GM21576 (cell line): Measurements from ENCODE around the gene TLE3.

Experiments used
- ATAC-seq: cut with Tn5 transposase; IDR thresholded peaks from one replicate; pipeline ENCODE4 v1.9.1; 2021; ENCODE audit warnings: mild to moderate bottlenecking, moderate library complexity; ENCODE audit not compliant: unreplicated experiment

The TLE3 gene

DNA sequence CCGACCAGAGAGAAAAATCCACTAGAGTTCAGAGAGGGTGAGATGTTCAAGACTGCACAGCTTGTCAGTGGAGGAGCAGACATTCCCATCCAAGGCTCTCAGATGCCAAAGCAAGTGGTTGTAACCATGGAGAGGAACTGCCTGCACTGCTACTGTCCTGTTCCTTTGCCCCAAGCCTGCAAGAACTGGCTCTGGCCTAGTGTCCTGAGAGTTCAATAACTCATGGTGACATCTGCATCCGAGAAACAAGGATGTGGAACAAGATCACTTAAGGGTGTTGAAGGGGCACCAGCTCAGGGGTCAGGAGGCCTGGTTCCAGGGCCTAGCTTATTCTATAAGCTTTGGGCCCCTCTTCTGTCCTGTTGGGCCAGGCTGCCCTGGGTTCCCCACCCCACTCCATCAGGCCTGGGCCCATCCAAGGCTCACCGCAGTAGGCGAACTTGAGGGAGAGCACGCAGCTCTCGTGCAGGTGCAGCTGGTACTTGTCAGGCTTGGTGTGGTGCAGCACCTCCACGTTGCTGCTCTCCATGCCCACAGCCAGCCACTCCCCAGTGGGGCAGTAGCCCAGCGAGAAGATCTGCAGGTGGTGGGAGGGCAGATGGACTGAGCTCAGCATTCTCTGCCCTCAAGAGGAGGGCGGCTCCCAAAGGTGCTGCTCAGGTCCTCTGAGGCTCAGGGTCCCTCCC lies 45.6 kb downstream of the TLE3 start:
- ATAC-seq = no peak

DNA sequence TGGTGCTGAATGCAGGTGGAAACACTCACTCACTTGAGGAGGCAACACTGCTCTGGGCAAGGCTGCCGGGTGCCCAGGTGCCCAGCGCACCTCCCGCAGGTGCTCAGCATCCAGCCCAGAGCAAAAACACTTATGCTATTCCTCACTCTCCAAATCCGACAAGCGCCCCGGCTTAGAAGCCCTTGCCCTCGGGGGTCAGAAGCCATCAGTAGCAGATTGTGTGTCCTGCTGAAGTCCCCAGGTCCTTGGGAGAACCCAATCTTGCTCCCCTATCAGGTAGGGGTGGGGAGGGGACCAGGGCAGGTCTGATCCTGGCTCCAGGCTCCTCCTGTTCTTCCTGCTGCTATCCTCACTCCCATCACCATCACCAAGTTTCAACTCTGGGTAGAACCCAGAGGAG lies 46.7 kb downstream of the TLE3 start:
- ATAC-seq = no peak

DNA sequence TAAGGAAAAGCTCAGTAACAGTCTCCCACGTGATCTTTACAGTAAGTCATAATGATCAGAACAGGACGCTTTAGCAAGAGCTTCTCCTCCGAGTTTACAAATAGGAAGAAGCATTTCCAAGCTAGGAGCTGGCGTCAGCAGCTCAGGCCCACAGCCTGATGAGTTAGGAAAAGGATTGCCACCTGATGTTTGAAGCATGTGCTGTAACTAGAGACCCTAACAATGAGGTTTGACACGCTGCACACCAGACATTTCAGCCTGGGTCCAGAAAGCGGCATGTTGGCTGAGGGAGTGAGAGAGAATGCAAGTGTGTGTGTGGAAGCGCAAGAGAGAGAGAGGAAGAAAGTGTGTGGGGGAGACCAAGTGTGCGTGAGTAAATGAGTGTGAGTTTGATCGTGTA lies 47.3 kb downstream of the TLE3 start:
- ATAC-seq = no peak

DNA sequence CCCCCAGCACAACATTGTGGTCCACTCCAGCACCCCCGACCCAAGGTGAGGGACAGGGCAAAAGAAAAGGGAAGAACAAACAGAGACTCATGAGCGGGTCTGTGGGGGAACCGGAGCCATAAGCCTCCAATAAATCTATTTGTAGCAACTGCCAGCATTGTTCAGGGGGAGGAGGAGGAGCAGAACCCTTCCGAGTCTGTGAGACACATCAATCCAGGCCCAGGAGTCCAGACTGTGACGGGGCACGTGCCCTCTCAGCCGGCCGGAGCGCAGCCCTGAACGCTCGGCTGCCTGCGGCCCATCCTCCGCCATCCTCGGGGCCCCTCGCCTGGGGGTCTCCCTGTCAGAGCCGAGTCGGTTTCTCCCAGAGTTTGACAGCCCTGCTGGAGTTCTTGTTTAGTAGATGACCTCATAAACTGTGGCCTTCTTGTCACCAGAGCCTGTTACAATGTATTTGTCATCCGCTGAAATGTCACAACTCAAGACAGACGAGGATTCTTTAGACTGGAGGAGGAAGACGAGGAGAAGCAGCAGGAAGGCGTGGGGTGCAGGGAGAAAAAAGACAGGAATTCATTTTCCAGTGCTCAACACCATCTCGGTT lies 47.9 kb downstream of the TLE3 start:
- ATAC-seq = no peak

DNA sequence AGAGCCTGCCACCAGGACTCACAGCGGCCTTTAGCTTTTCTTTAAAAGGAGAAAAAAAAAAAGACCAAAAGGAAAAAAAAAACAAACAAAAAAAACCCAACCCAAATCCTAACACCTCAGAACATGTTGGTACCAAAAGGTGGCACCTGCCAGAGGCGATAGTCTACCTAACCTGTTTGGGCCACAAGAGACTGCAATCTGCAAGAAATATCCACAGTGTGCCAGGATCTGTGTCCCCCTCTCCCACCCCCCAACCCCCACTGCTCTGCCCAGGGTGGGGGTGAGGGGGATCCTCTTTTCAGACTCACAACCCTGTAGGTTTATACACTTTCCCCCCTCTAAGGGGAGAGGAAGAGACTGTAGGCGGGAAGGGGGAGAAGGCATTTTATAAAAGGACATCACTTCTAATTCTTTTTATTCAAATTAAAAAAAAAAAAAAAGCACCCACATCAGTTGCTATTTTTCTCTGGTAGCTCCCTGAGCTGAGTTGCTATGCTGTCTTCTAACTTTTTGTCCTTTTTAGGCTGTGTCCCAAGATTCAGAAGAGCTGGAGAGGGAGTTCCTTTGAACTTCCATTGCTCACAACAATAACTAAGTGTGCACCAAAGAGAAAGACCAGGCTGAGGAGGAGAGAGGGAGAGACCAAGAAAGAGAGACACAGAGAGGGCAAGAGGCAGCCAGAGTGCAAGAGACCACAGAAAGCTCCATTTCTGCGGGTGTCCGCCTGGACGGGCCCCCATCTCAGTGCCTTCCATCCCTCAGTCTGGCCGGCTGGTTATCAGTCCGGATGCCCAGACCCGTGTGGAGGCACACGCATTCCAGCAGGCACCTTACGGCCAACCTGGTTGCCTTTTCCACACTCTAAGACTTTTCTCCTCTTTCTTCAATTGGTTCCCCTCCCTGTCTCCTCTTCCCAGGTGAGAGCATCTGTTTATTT lies 48.9 kb downstream of the TLE3 start:
- no peak for ATAC-seq

DNA sequence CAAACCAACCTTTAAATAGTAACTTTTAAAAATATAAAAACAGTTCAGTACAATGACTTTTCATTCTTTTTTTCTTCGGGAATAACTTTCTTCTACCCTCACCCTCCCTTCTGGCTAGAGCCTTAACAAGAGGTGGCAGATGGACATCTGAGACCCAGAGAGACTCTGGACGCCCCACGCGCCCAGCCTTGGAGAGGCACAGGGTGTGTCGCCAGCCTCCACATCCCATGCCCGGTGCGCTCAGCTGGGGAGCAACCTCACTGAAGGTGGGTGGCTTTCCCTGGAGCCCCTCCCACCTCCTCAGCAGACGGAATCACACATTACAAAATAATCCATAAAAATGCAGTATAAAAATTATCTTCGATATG lies 49.5 kb downstream of the TLE3 start:
- ATAC-seq = no peak

DNA sequence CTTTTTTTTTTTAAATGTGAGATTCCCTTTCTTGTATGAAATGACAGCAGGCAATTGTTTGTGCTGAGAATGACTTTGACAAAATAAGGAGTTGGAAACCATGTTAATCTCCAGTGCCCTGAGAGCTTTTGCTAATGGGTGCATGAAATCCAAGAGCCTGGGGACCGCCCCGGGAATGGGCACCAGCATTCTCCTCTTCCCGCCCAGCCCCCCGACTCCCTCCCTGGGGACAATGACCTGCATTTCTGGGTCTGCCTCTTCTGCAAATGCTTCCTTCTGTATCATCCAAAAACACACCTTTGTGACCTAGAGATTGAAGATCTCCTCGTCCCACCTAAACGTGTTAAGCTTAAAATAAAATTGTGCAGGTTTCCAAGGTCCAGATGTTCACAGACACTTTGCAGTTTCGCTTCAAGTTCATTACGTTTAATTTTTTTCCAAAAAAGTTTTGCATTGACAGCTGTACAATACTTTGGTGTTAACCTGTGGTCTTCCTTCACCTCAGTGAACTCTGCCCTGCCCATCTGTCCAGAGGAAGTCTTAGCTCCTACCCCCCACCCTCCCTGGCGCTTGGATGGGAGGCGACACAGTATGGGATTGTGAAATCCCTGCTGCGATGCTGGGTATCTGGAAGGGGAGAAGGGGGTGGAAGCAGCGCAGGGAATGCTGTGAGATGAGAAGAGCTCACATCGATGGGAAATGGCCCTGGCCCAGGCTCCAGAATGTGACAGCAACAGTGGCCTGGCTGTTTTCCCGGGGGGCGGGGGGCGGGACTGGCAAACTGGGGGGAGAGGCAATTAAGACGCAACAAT lies 50.1 kb downstream of the TLE3 start:
- no peak for ATAC-seq

DNA sequence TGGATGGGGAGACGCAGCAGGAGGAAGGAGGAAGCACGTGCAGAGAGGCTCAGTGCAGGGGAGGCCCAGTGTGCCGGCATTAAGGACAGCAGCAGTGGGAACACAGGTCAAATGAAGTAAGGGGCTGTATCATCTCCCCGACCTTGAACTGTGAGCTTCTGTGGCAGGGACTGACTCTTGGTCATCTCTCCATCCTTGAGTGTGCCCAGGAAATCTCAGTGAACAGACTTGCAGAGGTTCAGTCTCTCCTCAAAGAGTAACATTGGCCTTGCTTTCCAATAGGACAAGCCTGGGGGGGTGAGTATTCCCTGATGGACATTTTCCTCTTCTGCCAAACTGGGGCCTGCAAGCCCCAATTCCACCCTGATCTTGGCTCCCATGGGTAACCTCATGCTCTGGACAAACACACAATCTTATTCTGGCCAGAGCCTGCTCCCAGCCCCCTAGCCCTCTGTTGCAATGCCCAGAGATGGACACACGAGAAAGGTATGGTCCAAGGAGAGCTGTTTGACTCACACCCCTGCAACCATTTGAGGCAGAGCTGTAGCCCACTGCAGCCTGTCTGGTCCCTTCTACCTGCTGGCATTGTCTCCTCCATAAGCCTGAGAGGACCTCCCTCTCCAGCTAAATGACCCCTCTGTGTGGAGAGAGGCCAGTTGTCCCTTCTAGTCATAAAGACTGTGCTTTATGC lies 50.9 kb downstream of the TLE3 start:
- ATAC-seq = no peak

DNA sequence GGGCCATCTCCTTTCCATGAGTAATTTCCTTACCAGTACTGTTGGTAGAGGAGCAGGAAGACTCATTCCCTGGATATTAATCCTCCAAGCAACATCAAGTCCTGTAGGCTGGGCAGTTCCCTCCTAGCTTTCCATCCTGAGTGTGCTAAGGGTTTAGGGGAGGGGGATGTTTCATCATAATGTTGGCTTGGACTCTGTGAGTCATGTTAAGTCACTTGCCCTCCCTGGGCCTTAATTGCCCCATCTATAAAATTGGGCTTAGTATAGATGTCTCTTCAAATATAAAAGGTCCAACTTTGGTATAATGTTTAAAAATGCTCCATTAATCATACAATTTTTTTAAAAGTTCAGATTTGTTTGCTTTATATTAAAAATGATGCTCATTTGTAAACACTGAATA lies 52.7 kb downstream of the TLE3 start:
- ATAC-seq = no peak

DNA sequence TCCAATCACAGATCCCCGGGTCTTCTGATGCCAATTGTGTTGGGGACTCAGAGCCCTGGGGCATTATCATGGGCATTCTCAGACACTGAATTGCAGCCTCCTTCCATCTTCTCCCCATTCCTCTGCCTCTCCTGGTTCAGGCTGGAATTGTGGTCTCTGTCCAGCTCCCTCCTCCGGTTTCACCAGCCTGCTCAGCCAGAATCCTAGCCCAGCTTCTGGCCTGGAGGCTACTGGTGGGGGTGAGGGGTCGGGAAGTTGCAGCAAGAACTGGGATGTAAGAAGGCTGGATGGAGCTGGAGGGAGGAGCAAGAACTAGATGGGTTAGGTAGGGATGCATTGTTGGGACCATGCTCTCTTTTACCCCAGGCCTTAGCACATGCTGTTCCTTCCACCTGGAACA lies 53.5 kb downstream of the TLE3 start:
- ATAC-seq = no peak

DNA sequence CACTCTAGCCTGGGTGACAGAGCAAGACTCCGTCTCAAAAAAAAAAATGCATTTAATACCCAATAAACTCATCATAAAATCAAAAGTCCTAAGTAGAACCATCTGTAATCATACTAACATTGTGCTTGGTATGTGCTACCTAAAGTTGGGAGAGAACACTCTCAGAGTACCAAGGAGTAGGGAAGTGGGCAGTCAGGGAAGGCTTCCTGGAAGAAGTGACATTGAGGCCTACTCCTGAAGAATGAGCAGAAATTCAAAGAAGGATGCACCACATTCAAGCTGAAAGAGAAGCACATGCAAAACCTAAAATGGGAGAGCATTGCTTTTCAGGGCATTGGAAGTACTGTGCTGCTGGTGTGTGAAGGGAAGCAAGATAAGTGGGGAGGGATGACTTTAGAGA lies 54.1 kb downstream of the TLE3 start:
- no peak for ATAC-seq

DNA sequence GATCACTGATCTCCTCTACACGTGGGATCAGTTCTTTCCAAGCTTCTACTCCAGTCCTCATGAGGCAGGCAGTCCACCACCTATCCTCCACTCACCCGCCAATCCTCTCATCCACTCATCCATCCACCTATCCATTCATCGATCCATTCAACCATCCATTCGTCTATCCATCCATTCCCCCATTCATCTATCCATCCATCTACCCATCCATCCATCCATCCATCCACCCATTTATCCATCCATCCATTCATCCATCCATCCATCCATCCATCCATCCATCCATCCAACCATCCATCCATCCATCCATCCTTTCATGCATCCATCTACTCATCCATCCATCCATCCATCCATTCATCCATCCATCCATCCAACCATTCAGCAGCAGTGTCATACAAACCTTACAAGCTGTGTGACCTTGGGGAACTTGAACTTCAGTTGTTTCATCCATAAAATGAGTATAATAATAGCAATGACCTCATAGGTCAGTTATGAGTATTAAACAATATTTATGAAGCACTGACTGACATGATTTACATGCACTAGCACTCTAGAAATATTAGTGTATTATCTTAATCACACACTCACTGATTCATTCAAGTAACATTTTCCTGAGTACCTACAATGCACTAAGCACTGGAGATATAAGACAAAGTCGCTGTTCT lies 55.0 kb downstream of the TLE3 start:
- no peak for ATAC-seq

DNA sequence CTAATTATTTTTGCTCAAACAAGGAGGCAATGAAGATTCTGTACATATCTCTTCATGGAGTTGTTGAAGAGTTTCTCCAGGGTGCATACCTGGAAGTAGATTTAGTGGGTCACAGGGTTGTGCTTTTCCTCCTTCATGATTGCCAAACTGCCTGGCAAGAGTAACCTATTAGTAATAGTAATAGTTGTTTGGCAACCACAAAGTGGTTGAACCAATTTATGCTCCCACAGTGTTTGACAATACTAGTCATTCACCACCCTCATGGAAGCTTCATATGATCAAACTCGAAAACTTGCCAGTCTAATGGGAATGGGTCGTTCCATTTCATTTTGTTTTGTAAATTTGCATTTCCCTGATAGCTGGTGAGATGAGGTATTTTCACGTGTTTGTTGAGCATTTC lies 57.8 kb downstream of the TLE3 start:
- no peak for ATAC-seq

DNA sequence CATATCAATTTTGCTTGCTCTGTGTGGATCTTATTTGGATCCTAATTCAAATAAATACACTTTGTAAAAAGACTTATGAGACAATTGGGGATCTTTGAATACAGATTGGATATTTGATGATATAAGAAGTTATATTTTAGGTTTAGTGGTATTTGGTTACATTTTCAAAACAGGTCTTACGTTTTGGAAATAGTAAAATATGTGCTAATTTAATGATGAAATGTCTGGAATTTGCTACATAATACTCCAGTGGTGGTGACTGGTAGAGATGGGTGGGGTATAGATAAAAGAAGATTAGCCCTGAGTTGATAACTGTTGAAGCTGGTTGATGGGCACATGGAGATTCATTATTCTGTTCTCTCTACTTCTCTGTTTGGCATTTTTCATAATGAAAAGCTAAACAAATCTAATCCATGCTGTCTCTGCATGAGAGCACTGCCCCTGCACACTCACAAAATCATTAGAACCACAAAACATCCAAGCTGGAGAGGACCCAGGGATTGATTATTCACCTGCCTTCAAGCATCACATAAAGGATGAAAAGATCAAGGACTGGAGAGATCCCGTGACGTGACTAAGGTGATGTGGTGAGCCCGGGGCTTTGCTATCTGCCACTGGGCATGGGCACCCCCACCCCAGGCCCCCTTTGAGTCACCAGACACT lies 58.9 kb downstream of the TLE3 start:
- no peak for ATAC-seq

DNA sequence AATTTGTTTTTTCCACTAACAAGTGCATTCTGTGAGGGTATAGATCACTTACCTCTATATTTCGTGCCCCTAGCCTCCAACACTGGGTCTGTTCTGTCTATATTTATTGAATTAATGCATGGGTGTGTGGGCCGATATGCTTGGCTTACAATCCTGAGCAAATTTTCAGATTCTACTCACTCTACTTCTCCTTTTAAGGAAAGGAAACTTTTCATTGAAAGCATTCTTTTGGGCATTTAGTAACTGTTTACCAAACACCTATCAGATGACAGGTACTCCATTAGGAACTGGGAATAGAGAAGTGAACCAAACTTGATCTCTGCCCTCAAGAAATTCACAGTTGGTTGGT lies 60.5 kb downstream of the TLE3 start:
- ATAC-seq = no peak

DNA sequence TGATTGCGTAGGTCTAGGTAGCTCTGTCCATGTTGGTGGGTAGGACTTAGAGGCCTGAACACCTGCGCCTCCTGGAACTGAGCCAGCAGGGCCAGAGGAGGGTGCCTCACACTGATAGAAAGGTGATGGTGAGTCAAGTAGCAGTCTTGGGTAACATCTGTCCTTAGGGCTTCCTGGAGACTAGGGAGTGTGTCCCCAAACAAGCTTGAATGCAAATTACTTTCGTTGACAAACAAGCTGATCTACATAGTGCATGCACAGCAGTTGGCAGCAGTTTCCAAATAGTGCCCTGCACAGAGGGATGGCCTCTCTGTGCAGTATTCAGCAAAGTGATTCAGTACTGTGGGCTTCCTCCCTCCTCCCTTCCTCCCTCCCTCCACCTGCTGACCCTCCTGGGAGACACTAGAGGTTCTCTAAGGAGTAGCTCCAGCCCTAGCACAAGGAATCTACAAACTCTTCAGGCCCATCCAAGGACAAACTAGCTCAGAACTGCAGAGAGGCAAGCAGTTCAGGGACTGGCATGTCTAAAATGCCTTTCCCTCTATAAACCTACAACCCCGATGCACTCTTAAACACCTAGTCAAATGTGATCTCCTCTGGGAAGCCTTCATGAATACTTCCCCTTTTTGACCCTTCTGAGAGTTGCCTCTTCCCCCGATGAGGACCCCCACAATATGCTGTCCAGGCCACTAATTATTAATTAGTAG lies 61.0 kb downstream of the TLE3 start:
- ATAC-seq = peak; percentile 66

DNA sequence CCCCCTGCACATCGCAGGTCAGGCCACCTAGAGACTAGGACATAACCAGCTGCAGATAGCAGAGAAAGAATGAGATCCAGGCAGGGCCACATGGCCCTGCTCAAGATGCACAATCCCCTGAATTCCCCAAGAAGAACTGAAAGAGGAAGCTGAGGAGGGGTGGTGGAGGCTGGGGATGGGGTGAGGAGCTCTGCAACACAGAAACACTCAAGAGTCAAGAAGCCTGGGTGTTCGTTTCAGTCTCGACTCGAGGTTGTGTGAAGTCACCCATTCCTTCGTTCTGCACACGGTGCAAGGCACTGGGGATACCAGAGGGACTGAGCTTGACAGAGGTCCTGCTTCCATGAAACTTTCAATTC lies 62.0 kb downstream of the TLE3 start:
- ATAC-seq = peak; percentile 48

DNA sequence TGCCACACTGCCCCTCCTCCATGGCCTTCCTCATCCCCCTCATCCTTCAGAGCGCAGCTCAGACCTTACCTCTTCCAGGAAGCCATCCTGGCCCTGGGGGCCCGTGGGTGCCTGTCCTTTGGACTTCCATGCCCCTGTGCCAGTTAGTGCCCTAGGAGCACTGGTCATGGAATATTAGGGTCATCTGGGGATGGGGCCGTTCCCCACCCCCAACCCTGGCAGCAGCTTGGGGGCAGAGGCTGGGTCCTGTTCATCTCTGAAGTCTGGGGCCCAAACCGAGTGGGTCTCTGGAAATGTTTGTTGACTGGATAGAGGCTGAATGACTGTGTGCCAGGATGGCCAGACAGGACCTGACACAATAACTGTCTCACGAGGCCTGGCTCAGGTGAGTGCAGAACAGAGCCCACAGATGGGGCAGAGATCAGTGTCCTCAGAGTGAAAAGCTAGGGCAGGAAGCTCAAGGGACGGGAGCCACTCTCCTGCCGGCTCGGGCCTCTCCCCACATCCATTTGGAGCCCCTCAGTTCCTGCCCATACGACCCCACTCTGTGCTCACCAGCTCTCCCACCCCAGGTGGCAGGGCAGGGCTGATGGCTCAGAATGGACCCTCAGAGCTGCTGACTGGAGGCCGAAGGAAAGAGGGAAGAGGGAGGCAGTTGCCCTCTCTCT lies 62.5 kb downstream of the TLE3 start:
- peak; percentile 2 for ATAC-seq

DNA sequence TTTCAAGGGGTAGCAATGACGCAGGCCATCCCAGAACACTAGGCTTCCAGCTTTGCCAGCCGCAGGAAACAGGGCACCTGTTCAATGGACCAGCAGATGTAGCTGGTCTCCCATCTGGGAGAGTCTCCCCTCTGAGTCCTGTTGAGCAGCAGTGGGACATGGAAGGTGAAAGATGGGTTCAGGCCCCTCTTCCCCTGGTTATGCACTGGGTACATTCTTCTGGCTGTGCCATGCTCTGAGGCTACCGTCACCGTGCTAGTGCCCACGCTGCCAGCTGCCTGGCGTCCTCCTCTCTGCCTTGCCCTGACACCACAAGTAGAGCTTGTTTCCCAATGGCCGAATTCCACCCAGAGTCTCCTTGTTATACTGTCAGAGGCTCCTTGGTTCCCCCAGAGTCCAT lies 63.1 kb downstream of the TLE3 start:
- ATAC-seq = no peak
